MM.1S (cell line): ENCODE data around the gene BLOC1S3.

Experiments
- DNase-seq: peaks from one replicate; pipeline ENCODE4 v3.0.0-alpha.2; 2015
- H2AFZ ChIP-seq: fragments of 300-600 bp; sonication (generic); 2 replicates; pipeline ENCODE4 v1.6.0; 2016; ENCODE audit warnings: antibody characterized with exemption, low read length
- H3F3A ChIP-seq: fragments of 300-600 bp; sonication (generic); 2 replicates; pipeline ENCODE4 v1.6.1; 2016; ENCODE audit warnings: mild to moderate bottlenecking, antibody characterized with exemption, low read length, moderate library complexity, mixed read lengths; ENCODE audit not compliant: insufficient read depth
- H3K27ac ChIP-seq: fragments of 300-600 bp; sonication (generic); 2 replicates; pipeline ENCODE4 v1.5.1; 2016; ENCODE audit warnings: mild to moderate bottlenecking, low read length
- H3K27me3 ChIP-seq: fragments of 300-600 bp; sonication (generic); replicated peaks from 2 replicates; pipeline ENCODE4 v1.6.0; 2016; ENCODE audit warnings: low read length; ENCODE audit not compliant: insufficient read depth
- H3K36me3 ChIP-seq: fragments of 300-600 bp; sonication (generic); replicated peaks from 2 replicates; pipeline ENCODE4 v1.6.1; 2016; ENCODE audit warnings: mild to moderate bottlenecking, low read length, mixed read lengths; ENCODE audit not compliant: insufficient read depth
- H3K4me1 ChIP-seq: fragments of 300-600 bp; sonication (generic); 2 replicates; pipeline ENCODE4 v1.6.1; 2016; ENCODE audit warnings: low read length, mixed read lengths
- H3K4me2 ChIP-seq: fragments of 300-600 bp; sonication (generic); 2 replicates; pipeline ENCODE4 v1.6.0; 2016; ENCODE audit warnings: low read depth, low read length
- H3K4me3 ChIP-seq: fragments of 300-600 bp; sonication (generic); 2 replicates; pipeline ENCODE4 v1.5.1; 2016; ENCODE audit warnings: low read length, mixed read lengths
- H3K79me2 ChIP-seq: fragments of 300-600 bp; sonication (generic); 2 replicates; pipeline ENCODE4 v1.6.1; 2016; ENCODE audit warnings: mixed run types, low read length, mixed read lengths
- H3K9ac ChIP-seq: fragments of 300-600 bp; sonication (generic); 2 replicates; pipeline ENCODE4 v1.6.1; 2016; ENCODE audit warnings: low read length, mixed read lengths
- H3K9me2 ChIP-seq: fragments of 300-600 bp; sonication (generic); replicated peaks from 2 replicates; pipeline ENCODE4 v1.6.1; 2016; ENCODE audit warnings: mild to moderate bottlenecking, low read length, mixed read lengths; ENCODE audit not compliant: insufficient read depth
- H3K9me3 ChIP-seq: fragments of 300-600 bp; sonication (generic); replicated peaks from 2 replicates; pipeline ENCODE4 v1.6.1; 2016; ENCODE audit warnings: mild to moderate bottlenecking, low read length, mixed read lengths; ENCODE audit not compliant: insufficient read depth
- H4K20me1 ChIP-seq: fragments of 300-600 bp; sonication (generic); 2 replicates; pipeline ENCODE4 v1.6.1; 2016; ENCODE audit warnings: mild to moderate bottlenecking, low read length, moderate library complexity, mixed read lengths; ENCODE audit not compliant: insufficient read depth
- EZH2 ChIP-seq: fragments of 300-600 bp; sonication (generic); optimal IDR thresholded peaks from 2 replicates; pipeline ENCODE3; 2017; ENCODE audit warnings: low read depth, mild to moderate bottlenecking, antibody characterized with exemption, low read length, mixed read lengths
- EZH2phosphoT487 ChIP-seq: fragments of 300-600 bp; sonication (generic); IDR thresholded peaks from 2 replicates; pipeline ENCODE4 v1.6.1; 2018; ENCODE audit warnings: antibody characterized with exemption, low read length
- TF ChIP-seq, protein P1 (sequence below): fragments of 300-600 bp; sonication (generic); IDR thresholded peaks from 2 replicates; pipeline ENCODE4 v1.5.1; 2016; ENCODE audit warnings: antibody characterized with exemption, low read length, mixed read lengths

The BLOC1S3 gene

GRCh38 chr19:45195764-45196163 is 17.2 kb downstream of the BLOC1S3 start:
- no peak overlapping the region for H3K27ac ChIP-seq
- DNase-seq, result no peak

DNA sequence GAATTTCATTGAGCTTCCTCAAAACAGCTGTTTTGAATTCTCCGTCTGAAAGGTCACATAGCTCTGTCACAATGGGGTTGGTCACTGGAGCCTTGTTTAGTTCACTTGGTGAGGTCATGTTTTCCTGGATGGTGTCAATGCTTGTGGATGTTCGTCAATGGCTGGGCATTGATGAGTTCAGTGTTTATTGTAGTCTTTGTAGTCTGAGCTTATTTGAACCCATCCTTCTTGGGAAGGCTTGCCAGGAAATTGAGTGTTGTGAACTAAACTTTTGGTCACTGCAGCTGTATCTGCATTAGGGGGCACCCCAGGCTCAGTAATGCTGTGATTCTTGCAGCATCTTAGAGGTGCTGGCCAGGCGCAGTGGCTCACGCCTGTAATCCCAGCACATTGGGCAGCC is 22.0 kb downstream of the BLOC1S3 start:
- H3K4me1 ChIP-seq, result no peaks in the 10 kb centered on the region
- H3K9me3 ChIP-seq, result no peaks in the 10 kb centered on the region
- H3F3A ChIP-seq, result no peaks in the 10 kb centered on the region
- H3K9ac ChIP-seq, result no peak overlapping the region
- no peak overlapping the region for H2AFZ ChIP-seq
- no peak for TF ChIP-seq EZH2phosphoT487
- TF ChIP-seq EZH2, result no peak
- TF ChIP-seq, protein P1, sequence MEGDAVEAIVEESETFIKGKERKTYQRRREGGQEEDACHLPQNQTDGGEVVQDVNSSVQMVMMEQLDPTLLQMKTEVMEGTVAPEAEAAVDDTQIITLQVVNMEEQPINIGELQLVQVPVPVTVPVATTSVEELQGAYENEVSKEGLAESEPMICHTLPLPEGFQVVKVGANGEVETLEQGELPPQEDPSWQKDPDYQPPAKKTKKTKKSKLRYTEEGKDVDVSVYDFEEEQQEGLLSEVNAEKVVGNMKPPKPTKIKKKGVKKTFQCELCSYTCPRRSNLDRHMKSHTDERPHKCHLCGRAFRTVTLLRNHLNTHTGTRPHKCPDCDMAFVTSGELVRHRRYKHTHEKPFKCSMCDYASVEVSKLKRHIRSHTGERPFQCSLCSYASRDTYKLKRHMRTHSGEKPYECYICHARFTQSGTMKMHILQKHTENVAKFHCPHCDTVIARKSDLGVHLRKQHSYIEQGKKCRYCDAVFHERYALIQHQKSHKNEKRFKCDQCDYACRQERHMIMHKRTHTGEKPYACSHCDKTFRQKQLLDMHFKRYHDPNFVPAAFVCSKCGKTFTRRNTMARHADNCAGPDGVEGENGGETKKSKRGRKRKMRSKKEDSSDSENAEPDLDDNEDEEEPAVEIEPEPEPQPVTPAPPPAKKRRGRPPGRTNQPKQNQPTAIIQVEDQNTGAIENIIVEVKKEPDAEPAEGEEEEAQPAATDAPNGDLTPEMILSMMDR, result no peak
- H3K27ac ChIP-seq, result no peak overlapping the region
- no peaks in the 10 kb centered on the region for H3K79me2 ChIP-seq
- no peaks in the 10 kb centered on the region for H4K20me1 ChIP-seq
- H3K9me2 ChIP-seq, result no peaks in the 10 kb centered on the region
- H3K4me3 ChIP-seq, result no peak overlapping the region
- no peak overlapping the region for H3K4me2 ChIP-seq
- H3K27me3 ChIP-seq, result peaks cover 9% of the 10 kb centered on the region
- no peak for DNase-seq
- H3K36me3 ChIP-seq, result no peaks in the 10 kb centered on the region

More at GRCh38 chr19:45195764-45196163, 17.2 kb downstream of the BLOC1S3 start:
- H3K27me3 ChIP-seq, result peaks cover 9% of the 10 kb centered on the region
- no peaks in the 10 kb centered on the region for H3F3A ChIP-seq
- no peaks in the 10 kb centered on the region for H3K4me1 ChIP-seq
- TF ChIP-seq EZH2phosphoT487 (no peak), EZH2 (no peak)
- TF ChIP-seq, protein P1, result no peak
- no peaks in the 10 kb centered on the region for H4K20me1 ChIP-seq
- H3K4me2 ChIP-seq, result no peak overlapping the region
- no peaks in the 10 kb centered on the region for H3K9me3 ChIP-seq
- no peaks in the 10 kb centered on the region for H3K9me2 ChIP-seq
- no peaks in the 10 kb centered on the region for H3K79me2 ChIP-seq
- no peak overlapping the region for H3K4me3 ChIP-seq
- H2AFZ ChIP-seq, result no peak overlapping the region
- no peaks in the 10 kb centered on the region for H3K36me3 ChIP-seq
- H3K9ac ChIP-seq, result no peak overlapping the region

DNA sequence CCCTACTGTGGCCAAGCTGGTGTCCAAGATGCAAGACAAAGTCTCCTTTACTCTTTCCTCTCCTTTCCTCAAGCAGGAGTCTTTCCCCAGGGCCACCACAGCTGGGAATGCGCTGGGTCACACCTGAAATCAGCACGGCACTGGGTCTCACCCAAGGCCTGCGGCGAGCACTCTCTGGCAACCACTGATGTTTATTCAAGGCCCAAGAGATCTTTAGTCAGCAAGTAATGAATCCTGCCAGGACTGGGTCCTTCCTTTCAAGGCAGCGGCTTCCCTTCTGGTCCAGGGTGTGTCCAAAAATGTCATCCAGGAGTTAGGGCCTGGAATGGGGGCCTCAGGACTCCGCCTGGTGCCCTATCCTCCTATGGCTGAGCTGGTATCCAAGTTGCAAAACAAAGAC is 24.1 kb downstream of the BLOC1S3 start:
- H3K4me1 ChIP-seq, result no peaks in the 10 kb centered on the region
- H4K20me1 ChIP-seq, result no peaks in the 10 kb centered on the region
- no peak overlapping the region for H3K4me2 ChIP-seq
- DNase-seq, result no peak
- no peaks in the 10 kb centered on the region for H3F3A ChIP-seq
- peaks cover 3% of the 10 kb centered on the region; the same call in 1 of the 2 replicates for H3K27me3 ChIP-seq
- H3K9ac ChIP-seq, result no peak overlapping the region
- no peaks in the 10 kb centered on the region for H3K9me3 ChIP-seq
- TF ChIP-seq EZH2phosphoT487 (no peak), EZH2 (no peak)
- TF ChIP-seq, protein P1, result no peak
- H3K79me2 ChIP-seq, result no peaks in the 10 kb centered on the region
- H2AFZ ChIP-seq, result no peak overlapping the region
- H3K4me3 ChIP-seq, result no peak overlapping the region
- no peaks in the 10 kb centered on the region for H3K36me3 ChIP-seq
- no peak overlapping the region for H3K27ac ChIP-seq
- no peaks in the 10 kb centered on the region for H3K9me2 ChIP-seq
